HCT116 (cell line): Measurements from ENCODE around the gene RCSD1. TPM values are rescaled to one million over a fixed set of nuclear protein-coding genes. Genes with fewer than 3 reads are reported as not detected.

Experiments used
- ATAC-seq: fragments of 200-7000 bp; cut with Tn5 transposase; 2 replicates; pipeline ENCODE4 v1.9.1; 2020; ENCODE audit warnings: mild to moderate bottlenecking, moderate library complexity
- BruUV-seq: library from RNA; stranded (reverse); fragments of 400-500 nt; replicated peaks from 2 replicates; lab custom pipeline; 2021; lab: Mats Ljungman, UMichigan
- CTCF ChIA-PET: fragments of 300-600 bp; sonication (Branson Sonifier 250); formaldehyde crosslinking; loops from one replicate; lab custom pipeline; 2021; ENCODE audit warnings: antibody characterized with exemption; lab: Charles Lee
- POLR2A ChIA-PET: fragments of 300-600, 350-600 bp; sonication (Branson Sonifier 250); formaldehyde crosslinking; loops from one replicate; lab custom pipeline; 2021; ENCODE audit warnings: antibody characterized with exemption; lab: Charles Lee
- RAD21 ChIA-PET, 2 experiments: fragments of 300-600 bp; sonication (Branson Sonifier 250); formaldehyde crosslinking; loops; one replicate each; lab custom pipeline; 2023; ENCODE audit warnings: low total read pairs in 2 of 2; ENCODE audit not compliant: uncharacterized antibody in 2 of 2, unreplicated experiment in 2 of 2, low non-redundant PET in 1 of 2; lab: Charles Lee
- DNase-seq: peaks from one replicate; pipeline ENCODE4 v3.0.0-alpha.2; 2010; ENCODE audit warnings: low read depth, low spot score
- H2AFZ ChIP-seq: fragments of 200-600 bp; shearing (Covaris generic), sonication (generic); 2 replicates; pipeline ENCODE4 v1.6.1; 2017; ENCODE audit warnings: low read depth, mixed run types, mixed read lengths, antibody characterized with exemption, low read length; ENCODE audit not compliant: poor library complexity, severe bottlenecking
- H3K27ac ChIP-seq: 2 replicates; pipeline ENCODE4 v1.5.1; 2012; ENCODE audit warnings: low read depth, low read length
- H3K27me3 ChIP-seq: fragments of 200-600 bp; sonication (generic); 2 replicates; pipeline ENCODE4 v1.6.1; 2016; ENCODE audit warnings: mixed run types, low read length, mixed read lengths; ENCODE audit not compliant: insufficient read depth
- H3K36me3 ChIP-seq, 2 experiments: fragments of 200-500 bp in 1 of 2; fragments of 200-600 bp in 1 of 2; sonication (Bioruptor generic) in 1 of 2; sonication (generic) in 1 of 2; 2 replicates each; pipeline versions ENCODE4 v1.5.1 to v1.6.1; 2014 to 2016; ENCODE audit warnings: low read length in 2 of 2, inconsistent platforms in 1 of 2, mixed read lengths in 1 of 2, mixed run types in 1 of 2; ENCODE audit not compliant: insufficient read depth in 2 of 2, control insufficient read depth in 1 of 2
- H3K4me1 ChIP-seq, 2 experiments: fragments of 200-600 bp in 1 of 2; sonication (generic) in 1 of 2; 2 replicates each; pipeline versions ENCODE4 v1.5.1 to v1.6.1; 2012 to 2017; ENCODE audit warnings: low read length in 2 of 2, inconsistent platforms in 1 of 2, mild to moderate bottlenecking in 1 of 2, mixed read lengths in 1 of 2, mixed run types in 1 of 2, moderate library complexity in 1 of 2; ENCODE audit not compliant: insufficient read depth in 2 of 2, control insufficient read depth in 1 of 2
- H3K4me2 ChIP-seq: fragments of 200-600 bp; sonication (generic); 2 replicates; pipeline ENCODE4 v1.6.1; 2017; ENCODE audit warnings: mixed run types, low read length, mixed read lengths
- H3K4me3 ChIP-seq, 2 experiments: fragments of 200-600 bp in 1 of 2; sonication (generic) in 1 of 2; replicated peaks in 1 of 2; 2 replicates each; pipeline ENCODE4 v1.5.1; 2011 to 2016; ENCODE audit warnings: low read length in 2 of 2, control low read depth in 1 of 2, low read depth in 1 of 2, mild to moderate bottlenecking in 1 of 2, mixed read lengths in 1 of 2, mixed run types in 1 of 2
- H3K79me2 ChIP-seq: fragments of 200-600 bp; sonication (generic); 2 replicates; pipeline ENCODE4 v1.6.1; 2017; ENCODE audit warnings: mild to moderate bottlenecking, mixed run types, low read length, moderate library complexity, mixed read lengths; ENCODE audit not compliant: insufficient read depth
- H3K9ac ChIP-seq: fragments of 200-600 bp; sonication (generic); 2 replicates; pipeline ENCODE4 v1.6.1; 2016; ENCODE audit warnings: low read length, mixed read lengths
- H3K9me2 ChIP-seq: fragments of 200-600 bp; sonication (generic), shearing (Covaris generic); 2 replicates; pipeline ENCODE4 v1.6.1; 2017; ENCODE audit warnings: mixed run types, mild to moderate bottlenecking, moderate library complexity; ENCODE audit not compliant: insufficient read depth
- H3K9me3 ChIP-seq, 2 experiments: fragments of 200-500 bp in 1 of 2; fragments of 200-600 bp in 1 of 2; sonication (Bioruptor generic) in 1 of 2; sonication (generic) in 1 of 2; 2 replicates each; pipeline ENCODE4 v1.6.1; 2014 to 2017; ENCODE audit warnings: low read length in 2 of 2, mixed read lengths in 2 of 2, inconsistent platforms in 1 of 2, low read depth in 1 of 2, mild to moderate bottlenecking in 1 of 2, mixed run types in 1 of 2, moderate library complexity in 1 of 2; ENCODE audit not compliant: control insufficient read depth in 1 of 2, insufficient read depth in 1 of 2
- H4K20me1 ChIP-seq: fragments of 200-600 bp; sonication (generic), shearing (Covaris generic); 2 replicates; pipeline ENCODE4 v1.6.1; 2017; ENCODE audit warnings: mixed run types, mild to moderate bottlenecking, moderate library complexity; ENCODE audit not compliant: insufficient read depth
- CBX3 ChIP-seq: IDR thresholded peaks from 2 replicates; pipeline ENCODE4 v1.6.1; 2012; ENCODE audit warnings: low read depth
- EZH2 ChIP-seq: fragments of 200-600 bp; sonication (generic); IDR thresholded peaks from 2 replicates; pipeline ENCODE4 v1.6.1; 2017; ENCODE audit warnings: antibody characterized with exemption, mixed run types
- EZH2phosphoT487 ChIP-seq: fragments of 200-600 bp; IDR thresholded peaks from 2 replicates; pipeline ENCODE4 v1.6.1; 2018; ENCODE audit warnings: antibody characterized with exemption, borderline replicate concordance
- RAD21 ChIP-seq: IDR thresholded peaks from 2 replicates; pipeline ENCODE4 v1.6.1; 2012; ENCODE audit warnings: low read depth, mild to moderate bottlenecking
- SRF ChIP-seq: IDR thresholded peaks from 2 replicates; pipeline ENCODE4 v1.6.1; 2012; ENCODE audit warnings: low read depth
- ZBTB33 ChIP-seq: IDR thresholded peaks from 2 replicates; pipeline ENCODE4 v1.6.1; 2011; ENCODE audit warnings: mild to moderate bottlenecking, low read length, moderate library complexity; ENCODE audit not compliant: insufficient replicate concordance; ENCODE audit errors: extremely low read depth
- intact Hi-C: fragments of 100-400 bp; cut with micrococcal nuclease; formaldehyde crosslinking; loops from 2 replicates; pipeline ENCODE4 v1.10.0; 2022
- total RNA-seq: library from RNA; stranded (reverse); gene quantifications from one replicate; pipeline ENCODE4 v1.2.1, GENCODE V29; 2021; ENCODE audit not compliant: unreplicated experiment

Gene RCSD1
- total RNA-seq, 1 experiment from 2014 or later, result 0.15 TPM

- POLR2A ChIA-PET, result no interaction called here
- Histone ChIP-seq H3K4me3 (no peak overlapping the region), H3K9me3 (no peaks in the 10 kb centered on the region), H3K27me3 (no peaks in the 10 kb centered on the region), H3K4me1 (no peaks in the 10 kb centered on the region), H3K9ac (no peak overlapping the region), H3K9me2 (no peaks in the 10 kb centered on the region), H3K4me2 (no peak overlapping the region), H2AFZ (no peak overlapping the region), H3K36me3 (no peaks in the 10 kb centered on the region), H3K27ac (no peak overlapping the region), H3K79me2 (no peaks in the 10 kb centered on the region), H4K20me1 (no peaks in the 10 kb centered on the region)
- CTCF ChIA-PET, result no interaction called here
- no peak for TF ChIP-seq ZBTB33
- no peak for TF ChIP-seq EZH2phosphoT487
- no peak for TF ChIP-seq EZH2
- intact Hi-C loops, result no loop called here
- DNase-seq (no peak), ATAC-seq (no peak)
- BruUV-seq, result no TSS peak
- RAD21 ChIA-PET, result no interaction called here
These were observed 46.3 kb downstream of the RCSD1 start for GRCh38 chr1:167676205-167676915.

DNA sequence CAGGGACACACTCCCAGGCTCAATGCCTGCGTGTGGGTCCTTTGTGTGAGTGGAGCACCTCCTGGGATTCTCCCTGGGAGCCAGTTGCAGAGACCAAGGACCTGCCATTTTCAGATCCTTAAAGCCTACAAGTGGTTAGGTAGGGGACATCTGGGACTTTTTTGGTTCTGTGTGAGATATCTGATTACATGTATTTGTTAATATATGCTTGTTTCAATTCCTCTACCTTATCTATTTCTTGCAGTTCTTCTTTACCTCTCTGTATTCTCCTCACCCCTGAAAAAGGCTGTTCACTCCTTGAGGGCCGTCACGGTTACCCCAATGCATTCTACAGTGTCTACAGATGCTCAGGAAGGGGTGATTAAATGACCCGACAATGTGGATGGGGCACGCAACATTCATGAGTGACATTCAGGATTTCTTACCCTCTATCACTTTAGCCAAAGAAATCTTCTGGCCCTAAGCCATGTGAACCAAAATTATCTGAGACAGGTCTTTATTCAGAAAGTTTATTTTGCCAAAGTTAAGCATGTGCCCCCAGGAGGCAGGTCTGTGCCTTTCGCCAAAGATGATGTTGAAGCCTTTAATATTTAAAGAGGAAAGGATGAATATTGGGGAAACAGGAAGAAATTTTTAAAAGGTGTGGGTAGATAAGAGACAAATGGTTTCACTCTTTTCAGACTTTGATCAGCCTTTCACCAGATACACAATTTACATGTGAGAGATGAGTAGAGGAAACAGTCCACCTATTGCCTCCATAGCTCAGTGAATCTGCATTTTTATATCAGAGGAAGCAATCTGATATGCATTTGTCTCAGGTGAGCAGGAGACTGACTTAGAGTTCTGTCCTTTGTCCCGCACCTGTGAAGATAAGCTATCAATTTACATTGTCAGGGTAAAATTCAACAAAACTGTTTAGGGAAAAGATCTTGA, 47.1 kb downstream of the RCSD1 start:
- Histone ChIP-seq H3K4me3 (no peak overlapping the region), H3K4me2 (no peak overlapping the region), H3K4me1 (no peaks in the 10 kb centered on the region), H4K20me1 (no peaks in the 10 kb centered on the region), H3K9ac (no peak overlapping the region), H3K36me3 (no peaks in the 10 kb centered on the region), H3K9me3 (no peaks in the 10 kb centered on the region), H3K27ac (no peak overlapping the region), H3K27me3 (no peaks in the 10 kb centered on the region), H2AFZ (no peak overlapping the region), H3K9me2 (no peaks in the 10 kb centered on the region), H3K79me2 (no peaks in the 10 kb centered on the region)
- DNase-seq (no peak), ATAC-seq (no peak)
- TF ChIP-seq SRF, result no peak
- TF ChIP-seq CBX3, result no peak
- no peak for TF ChIP-seq RAD21
- intact Hi-C loops, result no loop called here
- POLR2A ChIA-PET, result no interaction called here
- CTCF ChIA-PET, result no interaction called here
- RAD21 ChIA-PET, result no interaction called here
- BruUV-seq, result no TSS peak
